GM10248 (cell line): ENCODE measurements around the gene DLK1.

Experiments used
- CTCF ChIA-PET: fragments of 300-600 bp; sonication (Branson Sonifier 250); formaldehyde crosslinking; extraction: SDS; loops from one replicate; lab custom pipeline; 2021; ENCODE audit warnings: antibody characterized with exemption; lab: Yijun Ruan, JAX
- POLR2A ChIA-PET: fragments of 350-650 bp; sonication (Branson Sonifier 250); formaldehyde crosslinking; extraction: SDS; loops from one replicate; lab custom pipeline; 2020; ENCODE audit warnings: antibody characterized with exemption; lab: Yijun Ruan, JAX
- DNase-seq: peaks from one replicate; pipeline ENCODE4 v3.0.0; 2012; ENCODE audit errors: extremely low spot score
- CTCF ChIP-seq: IDR thresholded peaks from 2 replicates; pipeline ENCODE4 v1.5.1; 2012; ENCODE audit warnings: mild to moderate bottlenecking, low read depth; ENCODE audit errors: extremely low read depth, missing control alignments, control extremely low read depth

Gene DLK1

GRCh38 chr14:100739306-100739705 is 12.6 kb downstream of the DLK1 start:
- ChIA-PET CTCF (no interaction called here), POLR2A (no interaction called here)
- no peak for TF ChIP-seq CTCF

GRCh38 chr14:100740196-100740825 is 13.6 kb downstream of the DLK1 start:
- ChIA-PET CTCF (interaction anchor here (1.8 kb wide), 1 partner anchor 9 kb away, joined by 5 read pairs; no protein-coding TSS in a partner anchor), POLR2A (no interaction called here)
- DNase-seq: no peak
- TF ChIP-seq CTCF: no peak

More at GRCh38 chr14:100739306-100739705, 12.6 kb downstream of the DLK1 start:
- DNase-seq: no peak

DNA sequence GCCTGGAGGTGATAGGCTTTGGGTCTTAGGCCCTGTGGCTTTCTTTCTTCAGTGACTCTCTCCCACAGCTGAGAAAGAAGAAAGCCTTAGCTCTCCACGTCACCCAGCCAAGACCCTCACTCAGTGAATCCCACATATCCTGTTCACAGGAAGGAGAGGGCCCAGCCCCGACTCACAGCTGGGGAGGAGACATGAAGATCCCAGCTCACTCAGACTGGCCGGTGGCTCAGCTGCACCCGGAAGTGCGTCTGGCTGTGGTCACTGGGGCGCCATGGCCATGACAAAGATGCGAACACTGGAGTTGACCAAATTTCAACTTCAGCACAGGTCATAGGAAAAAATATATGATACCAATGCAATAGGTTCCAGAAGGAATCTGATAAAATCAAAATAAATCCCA is 14.2 kb downstream of the DLK1 start:
- no peak for TF ChIP-seq CTCF
- POLR2A ChIA-PET: no interaction called here
- CTCF ChIA-PET: interaction anchor here (1.8 kb wide), 1 partner anchor 10 kb away, joined by 5 read pairs; no protein-coding TSS in a partner anchor
- no peak for DNase-seq

DNA sequence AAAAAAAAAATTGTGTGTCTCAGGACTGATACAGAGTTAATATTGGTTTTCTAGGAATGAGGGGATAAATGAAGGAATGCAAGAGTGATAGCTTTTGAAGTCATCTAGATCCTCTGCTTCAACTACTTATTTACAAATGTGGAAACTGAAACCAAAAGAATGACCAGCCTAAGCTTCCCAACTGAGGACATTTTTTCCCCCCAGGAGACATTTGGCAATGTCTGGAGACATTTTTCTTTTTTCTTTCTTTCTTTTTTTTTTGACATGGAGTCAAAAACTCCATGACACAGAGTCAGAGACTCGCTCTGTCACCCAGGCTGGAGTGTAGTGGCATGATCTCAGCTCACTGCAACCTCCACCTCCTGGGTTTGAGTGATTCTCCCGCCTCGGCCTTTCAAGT is 15.3 kb downstream of the DLK1 start:
- no peak for TF ChIP-seq CTCF
- ChIA-PET CTCF (no interaction called here), POLR2A (no interaction called here)
- no peak for DNase-seq

- CTCF ChIA-PET: no interaction called here
- POLR2A ChIA-PET: no interaction called here
- DNase-seq: no peak
- no peak for TF ChIP-seq CTCF
Measured at GRCh38 chr14:100746326-100746725, 19.6 kb downstream of the DLK1 start.

DNA sequence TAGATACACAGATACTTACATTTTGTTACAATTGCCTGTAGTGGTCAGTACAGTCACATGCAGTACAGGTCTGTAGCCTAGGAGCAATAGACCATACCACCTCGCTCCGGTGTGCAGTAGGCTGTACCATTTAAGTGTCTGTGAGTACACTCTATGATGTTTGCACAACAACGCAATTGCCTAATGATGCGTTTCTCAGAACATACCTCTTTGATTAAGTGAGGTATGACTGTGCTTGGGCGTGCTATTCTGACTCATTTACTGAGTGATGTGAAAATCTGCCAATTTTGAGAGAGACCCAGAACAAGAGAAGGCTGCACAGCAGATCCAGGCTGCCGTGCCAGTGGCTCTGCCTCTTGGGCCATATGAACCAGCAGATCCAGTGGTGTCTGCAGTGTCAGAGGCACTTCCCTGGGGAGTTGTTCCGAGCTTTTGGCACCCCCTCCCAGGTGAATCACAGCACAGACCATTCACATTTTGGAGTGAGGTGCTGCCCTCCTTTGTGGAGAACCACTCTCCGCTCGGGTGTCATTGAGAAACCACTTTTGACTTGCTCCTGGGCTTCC is 20.4 kb downstream of the DLK1 start:
- TF ChIP-seq CTCF: no peak
- DNase-seq: no peak
- CTCF ChIA-PET: no interaction called here
- POLR2A ChIA-PET: interaction anchor here (0.7 kb wide), 1 partner anchor 1691 kb away, joined by 3 read pairs; no protein-coding TSS in a partner anchor
